Mucosa of stomach (tissue), 1 donor: ENCODE data around the gene PHLPP1.
"Not testable (repeated sequence)": the region's sequence is repeated elsewhere in the genome, so short reads cannot be mapped to it uniquely, and the experiment has no call there.

Source experiments
- H3K27me3 ChIP-seq: one replicate; pipeline ENCODE4 v1.7.0; 2013; ENCODE audit warnings: mild to moderate bottlenecking, low read length; ENCODE audit not compliant: control insufficient read depth, insufficient read depth
- H3K36me3 ChIP-seq: one replicate; pipeline ENCODE4 v1.7.0; 2013; ENCODE audit warnings: low read length; ENCODE audit not compliant: control insufficient read depth, insufficient read depth
- H3K4me1 ChIP-seq: one replicate; pipeline ENCODE4 v1.7.0; 2013; ENCODE audit warnings: mild to moderate bottlenecking, low read length; ENCODE audit not compliant: control insufficient read depth, insufficient read depth
- H3K4me3 ChIP-seq: one replicate; pipeline ENCODE4 v1.7.0; 2013; ENCODE audit warnings: low read length
- H3K9ac ChIP-seq: one replicate; pipeline ENCODE4 v1.7.0; 2013; ENCODE audit warnings: mild to moderate bottlenecking, low read length, moderate library complexity
- H3K9me3 ChIP-seq: one replicate; pipeline ENCODE4 v1.7.0; 2013; ENCODE audit warnings: mild to moderate bottlenecking, low read length, moderate library complexity; ENCODE audit not compliant: control insufficient read depth
- donor health status: Pancreatic carcinoma.

The PHLPP1 gene

GRCh38 chr18:62736077-62736855, 20.9 kb downstream of the PHLPP1 start:
- Histone ChIP-seq H3K9ac (no peak overlapping the region), H3K36me3 (no peaks in the 10 kb centered on the region), H3K4me1 (no peaks in the 10 kb centered on the region), H3K4me3 (no peak overlapping the region), H3K27me3 (no peaks in the 10 kb centered on the region), H3K9me3 (no peaks in the 10 kb centered on the region)

GRCh38 chr18:62737241-62737873, 22.0 kb downstream of the PHLPP1 start:
- peaks cover 6% of the 10 kb centered on the region for H3K4me1 ChIP-seq

GRCh38 chr18:62738639-62739038, 23.3 kb downstream of the PHLPP1 start:
- Histone ChIP-seq H3K4me3 (no peak overlapping the region), H3K36me3 (no peaks in the 10 kb centered on the region), H3K27me3 (no peaks in the 10 kb centered on the region), H3K4me1 (peaks cover 8% of the 10 kb centered on the region), H3K9me3 (no peaks in the 10 kb centered on the region), H3K9ac (no peak overlapping the region)

More at GRCh38 chr18:62737241-62737873, 22.0 kb downstream of the PHLPP1 start:
- Histone ChIP-seq H3K27me3 (no peaks in the 10 kb centered on the region), H3K4me3 (no peak overlapping the region), H3K9ac (no peak overlapping the region), H3K36me3 (no peaks in the 10 kb centered on the region), H3K9me3 (no peaks in the 10 kb centered on the region)

GRCh38 chr18:62739911-62740310, 24.6 kb downstream of the PHLPP1 start:
- no peak overlapping the region for H3K9ac ChIP-seq
- H3K4me1 ChIP-seq = peaks cover 18% of the 10 kb centered on the region
- no peaks in the 10 kb centered on the region for H3K9me3 ChIP-seq
- no peaks in the 10 kb centered on the region for H3K27me3 ChIP-seq
- H3K36me3 ChIP-seq = no peaks in the 10 kb centered on the region
- H3K4me3 ChIP-seq = no peak overlapping the region

- H3K9me3 ChIP-seq, H3K36me3 ChIP-seq, H3K4me3 ChIP-seq, H3K9ac ChIP-seq, H3K27me3 ChIP-seq: not testable (repeated sequence)
- peaks cover 18% of the 10 kb centered on the region for H3K4me1 ChIP-seq
Observed at GRCh38 chr18:62740650-62741049, 25.3 kb downstream of the PHLPP1 start.

- no peaks in the 10 kb centered on the region for H3K27me3 ChIP-seq
- H3K36me3 ChIP-seq = no peaks in the 10 kb centered on the region
- H3K4me3 ChIP-seq = no peak overlapping the region
- H3K4me1 ChIP-seq = peaks cover 18% of the 10 kb centered on the region
- no peaks in the 10 kb centered on the region for H3K9me3 ChIP-seq
- H3K9ac ChIP-seq = no peak overlapping the region
Observed at GRCh38 chr18:62741118-62741566, 25.8 kb downstream of the PHLPP1 start.

- Histone ChIP-seq H3K9ac (no peak overlapping the region), H3K27me3 (no peaks in the 10 kb centered on the region), H3K4me3 (no peak overlapping the region), H3K36me3 (no peaks in the 10 kb centered on the region), H3K4me1 (peaks cover 18% of the 10 kb centered on the region), H3K9me3 (no peaks in the 10 kb centered on the region)
Observed at GRCh38 chr18:62741584-62741983, 26.2 kb downstream of the PHLPP1 start.

GRCh38 chr18:62744076-62744968, 29.0 kb downstream of the PHLPP1 start:
- Histone ChIP-seq H3K27me3 (no peaks in the 10 kb centered on the region), H3K9ac (no peak overlapping the region), H3K36me3 (no peaks in the 10 kb centered on the region), H3K4me1 (peaks cover 18% of the 10 kb centered on the region), H3K4me3 (no peak overlapping the region), H3K9me3 (no peaks in the 10 kb centered on the region)

GRCh38 chr18:62745089-62745751, 29.9 kb downstream of the PHLPP1 start:
- peaks cover 20% of the 10 kb centered on the region for H3K4me1 ChIP-seq
- H3K36me3 ChIP-seq = no peaks in the 10 kb centered on the region
- H3K9ac ChIP-seq = no peak overlapping the region
- H3K4me3 ChIP-seq = no peak overlapping the region
- no peaks in the 10 kb centered on the region for H3K9me3 ChIP-seq
- no peaks in the 10 kb centered on the region for H3K27me3 ChIP-seq

GRCh38 chr18:62749389-62749788, 34.0 kb downstream of the PHLPP1 start:
- no peaks in the 10 kb centered on the region for H3K9me3 ChIP-seq
- no peaks in the 10 kb centered on the region for H3K27me3 ChIP-seq
- H3K9ac ChIP-seq = no peak overlapping the region
- no peaks in the 10 kb centered on the region for H3K36me3 ChIP-seq
- peaks cover 27% of the 10 kb centered on the region for H3K4me1 ChIP-seq
- H3K4me3 ChIP-seq = no peak overlapping the region

- no peaks in the 10 kb centered on the region for H3K9me3 ChIP-seq
- no peak overlapping the region for H3K9ac ChIP-seq
- H3K4me3 ChIP-seq = no peak overlapping the region
- no peaks in the 10 kb centered on the region for H3K36me3 ChIP-seq
- H3K27me3 ChIP-seq = no peaks in the 10 kb centered on the region
- peaks cover 25% of the 10 kb centered on the region for H3K4me1 ChIP-seq
Observed at GRCh38 chr18:62751341-62751821, 36.0 kb downstream of the PHLPP1 start.
